ENCODE data around the gene PDK3. TPM values are rescaled to one million over a fixed set of nuclear protein-coding genes. Genes with fewer than 3 reads are reported as not detected.

The PDK3 gene
- polyA plus RNA-seq, 1 donor (not counting 4 experiments of a cell fraction or from before 2014, with no cell fraction given): 8.0 TPM

DNA sequence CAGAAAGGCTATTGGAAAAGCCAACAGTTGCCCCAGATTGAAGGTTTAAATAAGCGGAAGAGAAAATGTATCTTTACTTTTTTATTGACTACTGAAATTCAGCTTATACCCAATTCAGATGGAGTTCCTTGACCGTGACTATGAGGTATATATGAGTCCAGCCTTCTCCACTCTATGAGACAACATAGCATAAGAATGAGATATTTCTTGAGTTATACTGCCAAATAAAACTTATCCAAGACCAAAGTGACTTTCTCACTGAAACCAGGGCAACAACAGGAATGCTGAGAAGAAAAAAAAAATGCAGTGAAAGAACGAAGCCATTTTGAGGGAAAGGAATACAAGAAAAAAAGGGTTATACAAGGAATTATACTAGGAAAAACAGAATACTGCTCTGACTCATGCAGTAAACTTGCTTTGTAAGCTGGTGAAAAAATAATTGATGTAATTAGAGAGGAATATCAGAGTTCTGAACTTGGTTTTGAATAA, 16.3 kb upstream of the PDK3 start:
- no peaks in the 10 kb centered on the region for H4K20me1 ChIP-seq (ENCODE audit: control insufficient read depth, extremely low read depth, insufficient read depth, low read length)
- no peaks in the 10 kb centered on the region for H3K9me3 ChIP-seq (ENCODE audit: control insufficient read depth, low read depth, low read length)
- no peak overlapping the region for H2AFZ ChIP-seq (ENCODE audit: control insufficient read depth, low read length)
- H3K9ac ChIP-seq (ENCODE audit: control insufficient read depth, extremely low read depth, insufficient read depth, low read length): no peak overlapping the region
- no peaks in the 10 kb centered on the region for H3K9me1 ChIP-seq (ENCODE audit: control insufficient read depth, extremely low read depth, insufficient read depth, low read length)
- no peak overlapping the region for H3K4me3 ChIP-seq (ENCODE audit: control insufficient read depth in 2 of 3, extremely low read depth in 1 of 3, insufficient read depth in 2 of 3, low read depth in 1 of 3, low read length in 3 of 3)
- H3K27me3 ChIP-seq (ENCODE audit: control insufficient read depth, extremely low read depth, insufficient read depth, low read length): no peaks in the 10 kb centered on the region
- dilution Hi-C loops (cut with MboI; ENCODE audit: extremely low pct_ligation_motif_present, low sequenced_read_pairs): no loop called here
- no peaks in the 10 kb centered on the region for H3K4me1 ChIP-seq (ENCODE audit: control insufficient read depth, extremely low read depth, insufficient read depth, low read length)
- DNase-seq (ENCODE audit: low read depth, low spot score) (no peak), FAIRE-seq (no peak)
- H3K27ac ChIP-seq (ENCODE audit: control insufficient read depth, insufficient read depth, low read length): no peak overlapping the region
- TF ChIP-seq, protein P1, sequence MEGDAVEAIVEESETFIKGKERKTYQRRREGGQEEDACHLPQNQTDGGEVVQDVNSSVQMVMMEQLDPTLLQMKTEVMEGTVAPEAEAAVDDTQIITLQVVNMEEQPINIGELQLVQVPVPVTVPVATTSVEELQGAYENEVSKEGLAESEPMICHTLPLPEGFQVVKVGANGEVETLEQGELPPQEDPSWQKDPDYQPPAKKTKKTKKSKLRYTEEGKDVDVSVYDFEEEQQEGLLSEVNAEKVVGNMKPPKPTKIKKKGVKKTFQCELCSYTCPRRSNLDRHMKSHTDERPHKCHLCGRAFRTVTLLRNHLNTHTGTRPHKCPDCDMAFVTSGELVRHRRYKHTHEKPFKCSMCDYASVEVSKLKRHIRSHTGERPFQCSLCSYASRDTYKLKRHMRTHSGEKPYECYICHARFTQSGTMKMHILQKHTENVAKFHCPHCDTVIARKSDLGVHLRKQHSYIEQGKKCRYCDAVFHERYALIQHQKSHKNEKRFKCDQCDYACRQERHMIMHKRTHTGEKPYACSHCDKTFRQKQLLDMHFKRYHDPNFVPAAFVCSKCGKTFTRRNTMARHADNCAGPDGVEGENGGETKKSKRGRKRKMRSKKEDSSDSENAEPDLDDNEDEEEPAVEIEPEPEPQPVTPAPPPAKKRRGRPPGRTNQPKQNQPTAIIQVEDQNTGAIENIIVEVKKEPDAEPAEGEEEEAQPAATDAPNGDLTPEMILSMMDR (optimal IDR thresholded peaks at IDR 0.05 in 1 of 3, IDR thresholded peaks at IDR 0.05 in 1 of 3, conservative IDR thresholded peaks at IDR 0.05 in 1 of 3; ENCODE audit: extremely low read depth in 1 of 3, insufficient read depth in 2 of 3, low read length in 3 of 3): no peak
- TF ChIP-seq EZH2 (IDR thresholded peaks at IDR 0.05; ENCODE audit: low read length): no peak
- no peaks in the 10 kb centered on the region for H3K79me2 ChIP-seq (ENCODE audit: control insufficient read depth, insufficient read depth, low read length)
- no peaks in the 10 kb centered on the region for H3K36me3 ChIP-seq (ENCODE audit: control insufficient read depth in 2 of 2, extremely low read depth in 1 of 2, insufficient read depth in 2 of 2, low read length in 2 of 2)
- H3K4me2 ChIP-seq (ENCODE audit: control insufficient read depth, extremely low read depth, insufficient read depth, low read depth, low read length): no peak overlapping the region

DNA sequence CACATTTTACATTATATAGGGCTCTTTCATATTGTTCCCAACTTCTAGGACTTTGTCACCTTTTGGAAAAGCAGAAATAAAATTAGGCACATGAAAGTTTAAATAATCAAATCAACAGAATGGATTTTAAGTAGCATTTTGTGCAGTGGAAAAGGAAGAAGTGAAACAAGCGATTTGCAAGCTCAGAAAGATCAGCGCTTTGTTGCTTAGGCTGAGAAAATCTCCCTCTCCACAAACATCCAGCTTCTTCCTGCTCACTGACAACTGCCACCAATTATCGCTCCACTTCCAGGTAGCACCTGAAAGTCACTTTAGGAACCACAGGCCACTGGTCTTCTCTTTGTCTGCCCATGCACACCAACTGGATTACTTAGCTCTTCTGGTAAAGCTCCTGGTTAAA, 2.0 kb upstream of the PDK3 start:
- H3K27ac ChIP-seq (ENCODE audit: control insufficient read depth, insufficient read depth, low read length): no peak overlapping the region
- H3K79me2 ChIP-seq (ENCODE audit: control insufficient read depth, insufficient read depth, low read length): no peaks in the 10 kb centered on the region
- no peak overlapping the region for H2AFZ ChIP-seq (ENCODE audit: control insufficient read depth, low read length)
- FAIRE-seq: no peak
- no peaks in the 10 kb centered on the region for H3K9me3 ChIP-seq (ENCODE audit: control insufficient read depth, low read depth, low read length)
- no peak overlapping the region for H3K9ac ChIP-seq (ENCODE audit: control insufficient read depth, extremely low read depth, insufficient read depth, low read length)
- no peaks in the 10 kb centered on the region for H3K27me3 ChIP-seq (ENCODE audit: control insufficient read depth, extremely low read depth, insufficient read depth, low read length)
- H4K20me1 ChIP-seq (ENCODE audit: control insufficient read depth, extremely low read depth, insufficient read depth, low read length): no peaks in the 10 kb centered on the region
- peaks cover 2% of the 10 kb centered on the region for H3K4me1 ChIP-seq (ENCODE audit: control insufficient read depth, extremely low read depth, insufficient read depth, low read length)
- H3K9me1 ChIP-seq (ENCODE audit: control insufficient read depth, extremely low read depth, insufficient read depth, low read length): no peaks in the 10 kb centered on the region
- dilution Hi-C loops (cut with MboI; ENCODE audit: extremely low pct_ligation_motif_present, low sequenced_read_pairs): no loop called here
- no peaks in the 10 kb centered on the region for H3K36me3 ChIP-seq (ENCODE audit: control insufficient read depth in 2 of 2, extremely low read depth in 1 of 2, insufficient read depth in 2 of 2, low read length in 2 of 2)
- H3K4me2 ChIP-seq (ENCODE audit: control insufficient read depth, extremely low read depth, insufficient read depth, low read depth, low read length): no peak overlapping the region
- no peak for DNase-seq (ENCODE audit: low read depth, low spot score)
- no peak overlapping the region for H3K4me3 ChIP-seq (ENCODE audit: control insufficient read depth in 2 of 3, extremely low read depth in 1 of 3, insufficient read depth in 2 of 3, low read depth in 1 of 3, low read length in 3 of 3)
- TF ChIP-seq, protein P1 (optimal IDR thresholded peaks at IDR 0.05 in 1 of 3, IDR thresholded peaks at IDR 0.05 in 1 of 3, conservative IDR thresholded peaks at IDR 0.05 in 1 of 3; ENCODE audit: extremely low read depth in 1 of 3, insufficient read depth in 2 of 3, low read length in 3 of 3): no peak
- TF ChIP-seq EZH2 (IDR thresholded peaks at IDR 0.05; ENCODE audit: low read length): no peak
